Osteocyte (in vitro differentiated cells): Measurements from ENCODE around the gene LARGE1. TPM values are rescaled to one million over a fixed set of nuclear protein-coding genes. Genes with fewer than 3 reads are reported as not detected.

Experiments
- DNase-seq: peaks from one replicate; pipeline ENCODE4 v3.0.0; 2021; ENCODE audit warnings: mixed read lengths; ENCODE audit not compliant: unreplicated experiment; ENCODE audit errors: extremely low spot score
- H3K27ac Mint-ChIP-seq: one replicate; pipeline ENCODE4 v1.8.0; 2021; ENCODE audit warnings: mild to moderate bottlenecking, mixed read lengths; ENCODE audit not compliant: unreplicated experiment
- H3K27me3 Mint-ChIP-seq: one replicate; pipeline ENCODE4 v1.8.0; 2021; ENCODE audit warnings: mixed read lengths; ENCODE audit not compliant: unreplicated experiment
- H3K36me3 Mint-ChIP-seq: one replicate; pipeline ENCODE4 v1.8.0; 2021; ENCODE audit warnings: mixed read lengths; ENCODE audit not compliant: unreplicated experiment
- H3K4me1 Mint-ChIP-seq: one replicate; pipeline ENCODE4 v1.8.0; 2021; ENCODE audit warnings: mixed read lengths; ENCODE audit not compliant: unreplicated experiment
- H3K4me3 Mint-ChIP-seq: one replicate; pipeline ENCODE4 v1.8.0; 2021; ENCODE audit warnings: mild to moderate bottlenecking, moderate library complexity, mixed read lengths; ENCODE audit not compliant: unreplicated experiment
- H3K9me3 Mint-ChIP-seq: one replicate; pipeline ENCODE4 v1.8.0; 2021; ENCODE audit warnings: mixed read lengths; ENCODE audit not compliant: unreplicated experiment
- CTCF ChIP-seq: fragments of 200-600 bp; sonication (generic); IDR thresholded peaks from 2 replicates; pipeline ENCODE4 v1.5.0; 2021; ENCODE audit warnings: antibody characterized with exemption, mild to moderate bottlenecking, moderate library complexity
- total RNA-seq: library from RNA; stranded (reverse); gene quantifications from 2 replicates; pipeline ENCODE4 v1.2.1, GENCODE V29; 2021

The LARGE1 gene
- total RNA-seq, 1 donor from 2014 or later = 17.6 TPM

GRCh38 chr22:33455036-33455435 is 465.2 kb downstream of the LARGE1 start:
- no peak for TF ChIP-seq CTCF
- Mint-ChIP-seq H3K27ac (no peak overlapping the region), H3K4me1 (no peaks in the 10 kb centered on the region), H3K36me3 (no peaks in the 10 kb centered on the region), H3K4me3 (no peak overlapping the region), H3K9me3 (no peaks in the 10 kb centered on the region), H3K27me3 (no peaks in the 10 kb centered on the region)
- no peak for DNase-seq

GRCh38 chr22:33451866-33452469 is 468.3 kb downstream of the LARGE1 start:
- no peaks in the 10 kb centered on the region for H3K4me1 Mint-ChIP-seq
- DNase-seq = no peak
- H3K27me3 Mint-ChIP-seq = no peaks in the 10 kb centered on the region
- no peaks in the 10 kb centered on the region for H3K36me3 Mint-ChIP-seq
- H3K9me3 Mint-ChIP-seq = no peaks in the 10 kb centered on the region
- H3K4me3 Mint-ChIP-seq = no peak overlapping the region
- no peak for TF ChIP-seq CTCF
- H3K27ac Mint-ChIP-seq = no peak overlapping the region

GRCh38 chr22:33450756-33451155 is 469.5 kb downstream of the LARGE1 start:
- Mint-ChIP-seq H3K27ac (no peak overlapping the region), H3K36me3 (no peaks in the 10 kb centered on the region)

GRCh38 chr22:33447733-33448132 is 472.5 kb downstream of the LARGE1 start:
- H3K4me1 Mint-ChIP-seq = no peaks in the 10 kb centered on the region

More at GRCh38 chr22:33450756-33451155, 469.5 kb downstream of the LARGE1 start:
- no peak for DNase-seq
- Mint-ChIP-seq H3K4me3 (no peak overlapping the region), H3K27me3 (no peaks in the 10 kb centered on the region), H3K4me1 (no peaks in the 10 kb centered on the region), H3K9me3 (no peaks in the 10 kb centered on the region)
- TF ChIP-seq CTCF = no peak

GRCh38 chr22:33443683-33444082 is 476.6 kb downstream of the LARGE1 start:
- no peak for TF ChIP-seq CTCF
- H3K4me3 Mint-ChIP-seq = no peak overlapping the region
- H3K4me1 Mint-ChIP-seq = peaks cover 15% of the 10 kb centered on the region
- no peaks in the 10 kb centered on the region for H3K9me3 Mint-ChIP-seq
- H3K27ac Mint-ChIP-seq = no peak overlapping the region
- no peaks in the 10 kb centered on the region for H3K27me3 Mint-ChIP-seq
- no peaks in the 10 kb centered on the region for H3K36me3 Mint-ChIP-seq
- no peak for DNase-seq

More at GRCh38 chr22:33447733-33448132, 472.5 kb downstream of the LARGE1 start:
- H3K9me3 Mint-ChIP-seq = no peaks in the 10 kb centered on the region
- no peaks in the 10 kb centered on the region for H3K36me3 Mint-ChIP-seq
- DNase-seq = no peak
- TF ChIP-seq CTCF = no peak
- no peak overlapping the region for H3K27ac Mint-ChIP-seq
- no peaks in the 10 kb centered on the region for H3K27me3 Mint-ChIP-seq
- no peak overlapping the region for H3K4me3 Mint-ChIP-seq
